ENCODE measurements around the gene WWOX.

DNA sequence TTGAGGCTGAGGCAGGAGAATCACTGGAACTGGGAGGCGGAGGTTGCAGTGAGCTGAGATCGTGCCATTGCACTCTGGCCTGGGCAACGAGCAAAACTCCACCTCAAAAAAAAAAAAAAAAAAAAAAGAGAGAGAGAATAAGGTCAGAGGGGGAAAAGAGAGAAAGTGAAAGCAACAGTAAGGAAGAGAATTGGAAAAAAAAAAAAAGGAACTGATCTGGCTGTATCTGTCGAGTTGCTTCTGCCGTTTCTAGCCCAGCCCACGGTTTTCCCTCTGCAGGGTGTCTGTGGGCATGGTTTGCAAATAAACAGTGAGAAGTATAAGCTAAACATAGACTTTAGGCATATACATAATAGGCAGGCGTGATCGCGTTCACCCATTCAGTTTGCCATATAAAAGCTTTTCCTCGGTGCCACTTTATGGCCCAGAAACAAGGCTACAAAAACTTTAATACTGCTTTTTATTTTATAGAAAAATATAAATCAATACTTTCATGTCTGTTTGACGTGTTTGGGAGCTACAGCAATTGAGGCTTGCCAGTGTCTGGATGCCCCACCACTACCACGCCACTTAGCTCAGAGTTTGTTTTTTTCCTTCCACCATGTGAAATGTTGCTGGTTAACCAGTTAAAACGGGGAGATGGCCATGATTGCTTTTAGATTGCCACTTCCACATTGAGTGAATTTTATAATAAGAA lies 1064.4 kb downstream of the WWOX start:
- TF ChIP-seq, protein P1, sequence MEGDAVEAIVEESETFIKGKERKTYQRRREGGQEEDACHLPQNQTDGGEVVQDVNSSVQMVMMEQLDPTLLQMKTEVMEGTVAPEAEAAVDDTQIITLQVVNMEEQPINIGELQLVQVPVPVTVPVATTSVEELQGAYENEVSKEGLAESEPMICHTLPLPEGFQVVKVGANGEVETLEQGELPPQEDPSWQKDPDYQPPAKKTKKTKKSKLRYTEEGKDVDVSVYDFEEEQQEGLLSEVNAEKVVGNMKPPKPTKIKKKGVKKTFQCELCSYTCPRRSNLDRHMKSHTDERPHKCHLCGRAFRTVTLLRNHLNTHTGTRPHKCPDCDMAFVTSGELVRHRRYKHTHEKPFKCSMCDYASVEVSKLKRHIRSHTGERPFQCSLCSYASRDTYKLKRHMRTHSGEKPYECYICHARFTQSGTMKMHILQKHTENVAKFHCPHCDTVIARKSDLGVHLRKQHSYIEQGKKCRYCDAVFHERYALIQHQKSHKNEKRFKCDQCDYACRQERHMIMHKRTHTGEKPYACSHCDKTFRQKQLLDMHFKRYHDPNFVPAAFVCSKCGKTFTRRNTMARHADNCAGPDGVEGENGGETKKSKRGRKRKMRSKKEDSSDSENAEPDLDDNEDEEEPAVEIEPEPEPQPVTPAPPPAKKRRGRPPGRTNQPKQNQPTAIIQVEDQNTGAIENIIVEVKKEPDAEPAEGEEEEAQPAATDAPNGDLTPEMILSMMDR (IDR thresholded peaks at IDR 0.05; ENCODE audit: low read length) = no peak
- TF ChIP-seq EZH2 (optimal IDR thresholded peaks at IDR 0.05; ENCODE audit: low read depth, low read length) (no peak), EZH2phosphoT487 (IDR thresholded peaks at IDR 0.05; ENCODE audit: low read length) (no peak)

All from MM.1S (cell line).